Astrocyte of the spinal cord (primary cell): Measurements from ENCODE around the gene PDE9A.

ENCODE experiments used
- DNase-seq: peaks from one replicate; pipeline ENCODE4 v3.0.0; 2011; ENCODE audit warnings: low read depth, low spot score
- H3K4me3 ChIP-seq: 2 replicates; pipeline ENCODE4 v1.5.1; 2011; ENCODE audit warnings: low read depth, mild to moderate bottlenecking, low read length, moderate library complexity
- in situ Hi-C: cut with HindIII; loops from 2 replicates; pipeline ENCODE4 v1.10.0; 2017; ENCODE audit warnings: low sequenced_read_pairs
- TF ChIP-seq, protein P1 (sequence below): IDR thresholded peaks from 2 replicates; pipeline ENCODE4 v1.5.1; 2012; ENCODE audit warnings: low read depth, mild to moderate bottlenecking, low read length, inconsistent platforms

Gene PDE9A

DNA sequence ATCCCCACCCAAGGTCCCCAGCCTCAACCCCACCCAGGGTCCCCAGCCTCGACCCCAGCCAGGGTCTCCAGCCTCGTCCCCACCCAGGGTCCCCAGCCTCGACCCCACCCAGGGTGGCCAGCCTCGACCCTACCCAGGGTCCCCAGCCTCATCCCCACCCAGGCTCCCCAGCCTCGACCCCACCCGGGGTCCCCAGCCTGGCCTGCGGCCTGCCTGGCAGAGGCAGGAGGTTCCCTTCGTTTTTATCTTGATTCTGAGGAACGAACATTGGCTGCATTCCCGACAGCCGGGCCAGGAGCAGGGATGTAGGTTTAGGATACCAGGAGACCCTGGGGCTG is 3.4 kb upstream of the PDE9A start:
- DNase-seq = no peak
- TF ChIP-seq, protein P1, sequence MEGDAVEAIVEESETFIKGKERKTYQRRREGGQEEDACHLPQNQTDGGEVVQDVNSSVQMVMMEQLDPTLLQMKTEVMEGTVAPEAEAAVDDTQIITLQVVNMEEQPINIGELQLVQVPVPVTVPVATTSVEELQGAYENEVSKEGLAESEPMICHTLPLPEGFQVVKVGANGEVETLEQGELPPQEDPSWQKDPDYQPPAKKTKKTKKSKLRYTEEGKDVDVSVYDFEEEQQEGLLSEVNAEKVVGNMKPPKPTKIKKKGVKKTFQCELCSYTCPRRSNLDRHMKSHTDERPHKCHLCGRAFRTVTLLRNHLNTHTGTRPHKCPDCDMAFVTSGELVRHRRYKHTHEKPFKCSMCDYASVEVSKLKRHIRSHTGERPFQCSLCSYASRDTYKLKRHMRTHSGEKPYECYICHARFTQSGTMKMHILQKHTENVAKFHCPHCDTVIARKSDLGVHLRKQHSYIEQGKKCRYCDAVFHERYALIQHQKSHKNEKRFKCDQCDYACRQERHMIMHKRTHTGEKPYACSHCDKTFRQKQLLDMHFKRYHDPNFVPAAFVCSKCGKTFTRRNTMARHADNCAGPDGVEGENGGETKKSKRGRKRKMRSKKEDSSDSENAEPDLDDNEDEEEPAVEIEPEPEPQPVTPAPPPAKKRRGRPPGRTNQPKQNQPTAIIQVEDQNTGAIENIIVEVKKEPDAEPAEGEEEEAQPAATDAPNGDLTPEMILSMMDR = no peak
- in situ Hi-C loops = no loop called here
- no peak overlapping the region for H3K4me3 ChIP-seq

DNA sequence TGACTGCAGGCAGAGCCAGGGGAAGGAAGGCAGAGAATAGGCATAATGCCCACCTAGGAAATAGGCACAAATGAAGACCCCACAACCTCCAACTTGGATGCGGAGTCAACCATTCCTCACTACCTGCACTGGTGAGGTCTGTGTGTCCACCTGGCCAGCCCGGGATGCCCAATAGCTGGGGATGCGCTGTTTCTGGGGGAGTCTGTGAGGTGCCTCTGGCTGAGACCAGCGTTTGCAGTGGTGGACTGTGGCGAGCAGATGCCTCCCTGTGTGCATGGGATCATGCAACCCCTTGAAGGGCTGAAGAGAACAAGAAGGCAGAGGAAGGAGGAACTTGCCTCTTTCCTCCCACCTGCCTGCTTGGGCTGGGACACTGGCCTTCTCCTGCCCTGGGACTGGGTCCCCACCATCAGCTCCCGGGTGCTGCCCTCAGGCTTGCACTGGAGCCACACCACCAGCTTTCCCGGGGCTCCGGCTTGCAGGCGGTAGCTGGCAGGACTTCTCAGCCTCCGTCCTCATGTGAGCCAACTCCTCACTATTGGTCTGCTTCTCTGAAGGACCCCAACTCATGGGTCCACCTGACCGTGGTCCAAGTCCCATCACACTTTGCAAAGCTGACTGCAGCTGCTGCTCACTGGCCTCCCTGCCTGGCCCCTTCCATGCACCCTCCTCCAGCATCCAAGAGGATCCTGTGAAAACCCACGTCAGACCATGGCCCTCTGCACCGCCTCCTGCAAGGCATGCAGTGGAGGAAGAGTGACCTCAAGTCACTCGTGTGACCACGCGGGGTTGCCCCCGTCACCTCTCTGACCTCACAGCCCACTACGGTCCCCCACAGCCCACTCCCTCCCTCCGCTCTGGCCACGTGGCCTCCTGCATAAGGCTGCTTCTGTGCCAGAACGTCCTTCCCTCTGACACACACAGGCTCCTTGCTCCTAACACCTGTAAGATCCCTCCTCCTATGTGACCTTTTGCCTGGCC is 2.7 kb upstream of the PDE9A start:
- H3K4me3 ChIP-seq = no peak overlapping the region
- no peak for DNase-seq
- TF ChIP-seq, protein P1 = no peak
- in situ Hi-C loops = no loop called here

DNA sequence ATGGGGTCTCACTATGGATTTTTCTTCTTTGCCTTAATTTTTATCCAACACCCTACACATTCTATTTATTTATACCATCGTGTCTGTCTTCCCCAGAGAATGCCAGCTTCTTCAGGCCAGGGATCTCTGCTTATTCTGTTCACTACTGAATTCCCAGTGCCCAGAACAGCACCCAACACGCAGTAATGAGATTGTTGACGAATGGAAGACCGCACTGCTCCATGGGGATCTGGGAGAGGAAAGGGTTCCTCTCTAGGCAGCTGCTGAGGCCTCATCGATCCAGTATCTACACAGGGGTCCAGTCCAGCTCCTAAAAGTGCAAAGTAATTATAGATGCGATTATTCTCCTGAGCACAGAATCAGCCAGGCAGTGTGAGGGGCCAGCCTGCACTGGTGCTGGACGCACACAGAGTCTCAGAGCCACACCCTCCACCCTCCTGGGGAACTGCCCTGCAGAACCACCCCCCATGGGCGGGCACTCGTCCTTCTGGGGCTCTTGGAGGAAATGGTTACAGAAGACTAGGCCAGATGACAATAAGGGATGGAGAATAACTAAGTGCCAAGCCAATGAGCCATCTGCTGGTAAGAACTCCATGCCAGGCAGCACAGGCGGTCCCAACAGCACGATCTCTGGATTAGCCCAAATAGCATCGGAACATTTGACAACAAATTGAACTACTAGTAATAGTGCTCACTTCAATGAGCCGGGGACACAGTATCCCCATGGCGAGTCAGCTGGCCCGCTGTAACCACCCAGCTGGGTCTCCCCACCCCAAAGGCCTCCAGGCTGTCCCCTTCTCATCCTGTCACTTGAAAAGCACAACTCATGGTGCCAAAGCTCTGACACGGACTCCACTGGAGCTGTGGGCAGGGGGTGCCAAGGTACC is 1.7 kb upstream of the PDE9A start:
- in situ Hi-C loops = no loop called here
- TF ChIP-seq, protein P1 = no peak
- H3K4me3 ChIP-seq = no peak overlapping the region
- no peak for DNase-seq

DNA sequence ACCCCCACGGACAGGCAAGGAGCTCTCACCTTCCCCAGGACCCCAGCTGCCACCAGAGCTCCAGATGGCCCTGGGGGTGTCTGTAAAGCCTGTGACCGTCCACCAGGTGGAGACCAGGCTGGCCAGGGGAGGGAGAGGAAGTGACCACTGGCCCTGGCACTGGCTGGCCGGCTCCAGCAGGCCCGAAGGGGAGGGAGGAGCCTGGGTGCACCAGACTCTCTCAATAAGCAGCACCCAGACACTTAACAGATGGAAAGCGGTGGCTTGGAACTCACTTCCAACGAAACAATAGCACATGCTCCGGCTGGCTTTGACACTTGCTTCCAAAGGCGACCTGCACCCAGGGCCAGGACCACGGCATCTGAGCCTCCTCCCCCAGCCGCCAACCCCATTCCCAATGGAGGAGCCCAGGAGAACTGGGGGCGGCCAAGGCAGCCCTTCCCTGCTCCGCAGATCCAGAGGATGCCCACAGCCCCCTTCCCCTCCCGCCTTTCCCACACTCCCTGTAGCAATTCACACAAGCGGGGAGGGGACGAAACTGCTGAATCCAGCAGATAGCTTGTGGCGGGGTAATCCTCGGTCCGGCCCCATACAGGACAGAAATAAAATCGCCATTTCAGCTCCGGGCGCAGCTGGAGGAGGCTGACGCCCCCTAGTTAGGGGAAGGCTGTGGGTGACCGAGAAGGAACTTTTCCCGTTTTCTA is 742 bp upstream of the PDE9A start:
- TF ChIP-seq, protein P1 = peak; percentile 44
- in situ Hi-C loops = no loop called here
- no peak overlapping the region for H3K4me3 ChIP-seq
- peak; percentile 10 for DNase-seq

DNA sequence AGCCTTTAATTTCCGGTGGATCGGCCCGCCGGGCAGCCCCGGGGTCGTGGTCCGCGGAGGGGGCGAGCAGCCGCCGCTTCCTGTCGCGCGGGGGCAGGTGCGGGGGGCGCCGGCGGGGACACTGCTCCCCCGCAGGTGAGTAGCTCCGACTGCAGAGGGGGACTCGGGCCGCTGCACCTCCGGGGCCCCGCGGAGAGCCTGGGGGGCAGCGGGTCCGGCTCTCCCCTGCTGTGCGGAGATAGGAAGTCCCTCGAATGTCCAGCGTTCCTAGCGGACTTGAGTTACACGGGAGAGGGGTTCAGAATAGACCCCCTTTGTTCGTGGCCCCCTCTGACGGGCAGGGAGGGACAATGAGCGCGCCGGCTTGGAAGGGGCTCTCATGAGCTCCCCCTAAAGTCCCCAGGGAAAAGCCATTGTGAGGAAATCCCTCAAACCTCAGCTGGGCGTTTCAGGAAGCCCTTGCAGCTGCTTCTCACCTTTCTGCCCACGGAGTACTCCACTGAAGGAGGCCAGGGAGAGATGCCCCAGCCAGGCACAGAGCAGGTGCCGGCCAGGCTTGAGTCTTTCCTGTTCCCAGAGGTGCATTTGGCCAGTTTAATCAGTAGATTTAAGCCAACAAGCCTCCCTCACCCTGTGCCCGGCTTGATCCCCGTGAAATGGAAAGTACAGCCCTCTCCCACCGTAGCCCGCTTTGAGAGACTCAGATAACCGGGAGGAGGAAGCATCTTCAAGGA is 925 bp downstream of the PDE9A start:
- TF ChIP-seq, protein P1 = peak; percentile 4
- no peak for DNase-seq
- no peak overlapping the region for H3K4me3 ChIP-seq
- in situ Hi-C loops = no loop called here
